Glomerular visceral epithelial cell (primary cell): Measurements from ENCODE around the gene ACO2.

Experiments used
- DNase-seq: peaks from one replicate; pipeline ENCODE4 v3.0.0-alpha.2; 2016; ENCODE audit errors: extremely low spot score

Gene ACO2

DNA sequence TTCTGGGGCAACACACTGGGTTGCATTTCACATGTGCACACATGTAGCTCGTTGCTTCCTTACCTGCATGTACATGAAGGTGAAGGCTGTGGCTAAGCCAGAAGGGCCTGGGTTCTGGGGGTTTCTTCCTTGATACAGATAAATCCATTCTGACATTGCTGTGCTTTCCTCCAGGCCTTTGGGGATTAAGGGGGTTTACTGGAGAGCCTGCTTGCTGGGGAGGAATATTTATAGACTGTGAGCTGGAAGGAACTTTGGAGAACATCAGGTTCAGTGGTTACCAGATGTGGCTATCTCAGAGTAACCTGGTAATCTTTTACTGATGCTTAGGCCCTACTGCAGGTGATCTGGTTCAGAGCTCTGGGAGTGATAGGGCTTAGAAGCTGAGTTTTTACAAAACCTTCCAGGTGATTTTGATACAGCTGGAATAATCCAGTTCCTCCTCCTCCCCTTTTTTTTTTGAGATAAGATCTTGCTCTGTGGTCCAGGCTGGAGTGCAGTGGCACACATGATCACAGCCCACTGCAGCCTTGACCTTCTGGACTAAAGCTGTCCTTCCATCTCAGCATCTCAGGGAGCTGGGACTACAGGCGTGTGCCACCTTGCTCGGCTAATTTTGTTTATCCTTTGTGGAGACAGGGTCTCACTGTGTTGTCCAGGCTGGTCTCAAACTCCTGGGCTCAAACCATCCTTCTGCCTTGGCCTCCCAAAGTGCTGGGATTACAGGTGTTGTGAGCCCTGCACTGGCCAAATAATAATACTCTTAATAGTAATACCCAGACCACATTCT, 19.9 kb downstream of the ACO2 start:
- no peak for DNase-seq

- DNase-seq: no peak
Measured at GRCh38 chr22:41491374-41492100, 22.6 kb downstream of the ACO2 start.

GRCh38 chr22:41498303-41498835, 29.5 kb downstream of the ACO2 start:
- DNase-seq: no peak

DNA sequence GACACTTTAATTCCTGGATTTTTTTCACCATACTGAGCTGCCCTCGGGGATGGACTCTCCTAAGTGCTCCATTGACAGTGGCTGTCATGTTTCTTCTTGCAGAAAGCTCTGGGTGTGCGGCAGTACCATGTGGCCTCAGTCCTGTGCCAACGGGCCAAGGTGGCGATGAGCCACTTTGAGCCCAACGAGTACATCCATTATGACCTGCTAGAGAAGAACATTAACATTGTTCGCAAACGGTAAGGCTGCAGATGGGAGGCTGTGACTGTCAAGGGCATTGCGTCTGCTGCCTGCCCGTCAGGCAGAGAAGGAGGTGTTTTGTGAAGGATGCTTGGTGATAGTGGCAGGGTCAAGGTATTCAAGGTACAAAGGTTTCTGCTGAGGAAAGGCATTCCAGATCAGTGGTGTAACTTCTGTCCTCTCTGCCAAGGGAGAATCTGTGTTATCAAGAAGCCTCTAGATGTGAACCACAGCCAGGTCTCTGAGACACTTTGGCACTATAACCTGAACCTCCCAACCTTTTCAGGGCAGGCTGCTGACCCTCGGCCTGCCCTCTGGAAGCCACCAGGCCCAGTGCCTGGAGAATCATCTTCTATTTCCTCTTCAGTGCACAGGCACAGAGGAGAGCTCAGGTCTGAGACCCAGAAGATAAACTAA, 30.8 kb downstream of the ACO2 start:
- DNase-seq: no peak

- DNase-seq: no peak
Measured at GRCh38 chr22:41500303-41500702, 31.4 kb downstream of the ACO2 start.

DNA sequence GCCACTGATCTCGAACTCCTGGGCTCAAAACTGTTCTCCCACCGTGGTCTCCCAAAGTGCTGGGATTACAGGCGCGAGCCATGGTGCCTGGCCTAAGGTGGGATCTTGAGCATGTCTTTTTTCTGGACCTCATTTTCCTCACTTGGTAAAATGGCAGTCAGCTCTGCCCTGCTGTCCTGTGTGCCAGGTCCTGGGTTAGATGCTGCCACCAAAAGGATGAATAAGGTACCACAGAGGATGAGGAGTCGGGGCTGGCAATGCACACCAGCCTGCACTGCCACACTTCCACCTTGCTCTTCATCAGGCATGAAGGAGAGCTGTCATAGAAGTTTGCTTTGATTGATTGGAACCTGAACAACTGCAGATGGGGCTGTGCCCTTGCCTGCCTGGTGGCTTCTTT, 32.3 kb downstream of the ACO2 start:
- DNase-seq: peak; percentile 17

- DNase-seq: no peak
Measured at GRCh38 chr22:41504397-41504796, 35.5 kb downstream of the ACO2 start.

DNA sequence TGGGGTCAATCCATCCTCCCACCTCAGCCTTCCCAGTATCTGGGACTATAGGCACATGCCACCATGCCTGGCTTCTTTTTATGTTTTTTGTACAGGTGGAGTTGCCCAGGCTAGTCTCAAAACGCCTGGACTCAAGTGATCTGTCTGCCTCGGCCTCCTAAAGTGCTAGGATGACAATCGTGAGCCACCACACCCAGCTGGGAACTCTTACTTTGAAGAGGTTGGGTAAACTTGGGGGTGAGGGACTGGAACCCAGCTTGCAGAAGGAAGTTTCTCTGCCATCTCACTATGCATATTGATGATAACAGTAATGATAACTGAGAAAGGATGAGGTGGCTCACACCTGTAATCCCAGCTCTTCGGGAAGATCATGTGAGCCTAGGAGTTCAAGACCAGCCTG, 35.9 kb downstream of the ACO2 start:
- DNase-seq: no peak

DNA sequence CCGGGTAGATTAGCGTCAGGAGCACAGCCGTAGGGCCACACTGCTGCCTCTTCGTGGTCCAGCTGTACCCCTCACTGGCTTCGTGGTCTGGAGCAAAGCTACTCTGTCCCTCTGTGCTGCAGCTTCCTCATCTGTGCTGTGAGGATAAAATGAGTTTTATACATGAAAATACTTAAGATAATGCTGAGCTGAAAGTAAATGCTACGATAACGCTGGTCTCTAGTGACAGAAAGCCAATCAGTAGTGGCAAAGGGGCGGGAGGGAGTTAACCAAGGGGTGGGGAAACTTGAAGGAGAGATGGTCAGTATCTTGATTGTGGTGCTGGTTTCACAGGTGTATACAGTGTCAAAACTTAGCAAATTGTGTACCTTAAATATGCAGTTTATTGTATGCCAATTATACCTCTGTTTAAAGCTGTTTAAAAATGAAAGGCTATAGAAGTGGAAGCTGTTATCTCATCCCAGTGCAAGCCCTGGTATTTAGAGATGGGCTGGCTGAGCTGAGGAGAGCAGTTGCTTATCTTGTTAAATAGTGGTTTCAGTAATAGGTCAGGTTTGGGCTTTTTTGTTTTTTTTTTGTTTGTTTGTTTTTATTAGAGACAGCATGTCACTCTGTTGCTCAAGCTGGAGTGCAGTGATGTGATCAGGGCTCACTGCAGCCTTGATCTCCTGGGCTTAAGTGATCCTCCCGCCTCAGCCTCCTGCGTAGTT, 36.7 kb downstream of the ACO2 start:
- DNase-seq: no peak

DNA sequence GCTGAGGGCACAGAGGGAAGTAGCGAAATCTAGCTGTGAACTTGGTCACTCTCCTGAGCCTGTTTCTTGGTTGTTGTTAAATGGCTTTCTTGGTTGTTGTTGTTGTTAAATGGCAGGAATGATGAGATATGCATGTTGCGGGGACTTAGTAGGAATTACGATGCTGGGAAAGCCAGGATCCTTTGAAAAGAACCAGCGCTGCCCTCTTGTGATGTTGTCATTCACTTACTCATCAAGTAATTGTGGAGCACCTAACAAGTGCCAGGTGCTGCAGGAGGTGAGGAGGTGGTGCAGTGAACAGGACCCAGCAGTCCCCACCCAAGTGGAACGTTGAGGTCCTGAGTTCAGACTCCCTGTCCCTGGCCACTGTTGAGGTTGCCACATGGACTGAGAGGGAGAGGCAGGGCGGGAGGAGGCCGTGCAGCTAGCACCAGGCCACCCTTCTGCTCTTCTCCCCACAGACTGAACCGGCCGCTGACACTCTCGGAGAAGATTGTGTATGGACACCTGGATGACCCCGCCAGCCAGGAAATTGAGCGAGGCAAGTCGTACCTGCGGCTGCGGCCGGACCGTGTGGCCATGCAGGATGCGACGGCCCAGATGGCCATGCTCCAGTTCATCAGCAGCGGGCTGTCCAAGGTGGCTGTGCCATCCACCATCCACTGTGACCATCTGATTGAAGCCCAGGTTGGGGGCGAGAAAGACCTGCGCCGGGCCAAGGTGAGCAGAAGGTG, 38.6 kb downstream of the ACO2 start:
- no peak for DNase-seq

DNA sequence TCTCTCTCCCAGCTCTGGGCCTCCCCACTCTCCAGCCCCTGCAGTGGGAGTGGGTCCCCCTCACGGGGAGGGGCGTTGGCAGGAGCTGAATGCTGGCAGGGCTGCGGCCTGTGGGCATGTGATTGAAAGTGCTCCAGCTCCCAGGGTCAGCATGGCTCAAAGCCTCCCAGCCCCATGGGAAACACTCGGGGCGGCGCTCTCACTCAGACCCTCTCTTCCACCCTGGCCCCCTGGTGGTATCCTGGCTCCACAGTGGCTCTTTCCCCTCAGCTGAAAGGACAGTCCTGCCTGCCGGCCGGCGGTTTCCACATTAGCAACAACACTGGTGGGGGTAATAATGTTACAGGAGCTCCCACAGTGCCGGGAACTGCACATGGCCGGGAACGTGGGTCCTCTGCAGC, 39.9 kb downstream of the ACO2 start:
- DNase-seq: no peak

DNA sequence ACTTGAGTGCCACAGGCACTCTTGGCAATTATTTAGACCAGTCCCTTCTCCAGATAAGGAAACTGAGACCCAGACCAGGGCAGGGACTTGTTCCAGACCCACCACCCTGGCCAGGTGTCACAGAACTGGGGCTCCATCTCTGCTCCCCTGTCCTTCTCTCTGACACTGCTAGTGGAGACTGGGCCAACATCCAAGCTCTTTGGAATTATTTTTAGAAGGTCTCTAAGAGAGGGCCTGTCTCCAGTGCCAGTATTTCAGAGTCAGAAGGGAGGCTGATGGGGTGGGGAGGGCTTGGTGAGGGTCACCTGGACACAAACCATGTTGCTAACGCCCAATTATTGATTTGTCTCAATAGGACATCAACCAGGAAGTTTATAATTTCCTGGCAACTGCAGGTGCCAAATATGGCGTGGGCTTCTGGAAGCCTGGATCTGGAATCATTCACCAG, 42.6 kb downstream of the ACO2 start:
- no peak for DNase-seq

DNA sequence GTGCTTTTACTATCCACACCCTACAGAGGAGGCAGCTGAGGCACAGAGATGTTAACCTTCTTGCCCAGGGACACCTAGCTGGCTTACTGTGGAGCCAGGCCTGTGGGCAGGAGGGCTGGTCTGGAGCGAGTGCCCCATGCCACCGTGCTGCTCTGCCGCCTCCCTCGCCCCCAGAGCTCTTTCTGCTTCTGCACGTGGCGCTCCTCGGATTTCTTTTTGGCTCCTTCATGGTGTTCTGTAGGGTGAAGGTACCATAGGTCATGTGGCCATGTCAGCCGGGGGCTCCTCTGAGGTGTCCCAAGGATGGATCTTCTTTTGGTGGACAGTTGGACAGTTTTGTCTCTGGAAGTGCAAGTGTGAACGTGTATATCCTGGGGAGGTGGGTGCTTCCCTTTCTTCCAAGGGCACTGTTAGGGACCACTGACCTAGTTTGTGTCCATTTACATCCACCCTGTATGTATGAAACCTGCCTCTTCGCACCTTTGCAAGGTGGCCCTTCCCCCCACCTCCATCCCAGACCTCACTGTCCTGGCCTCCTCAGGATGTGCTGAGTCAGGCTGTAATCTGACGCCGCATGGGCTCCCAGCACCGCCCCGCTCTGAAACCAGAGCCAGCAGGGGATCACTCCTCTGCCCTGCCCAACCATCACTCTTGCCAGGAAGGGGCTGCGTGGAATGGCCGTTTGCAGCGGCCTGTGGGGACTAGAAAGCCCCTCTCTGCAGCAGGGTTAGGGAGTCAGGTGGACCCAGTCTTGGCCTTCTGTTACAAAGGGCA, 43.7 kb downstream of the ACO2 start:
- peak; percentile 57 for DNase-seq

GRCh38 chr22:41513391-41513790, 44.5 kb downstream of the ACO2 start:
- DNase-seq: no peak

- no peak for DNase-seq
Measured at GRCh38 chr22:41516462-41516861, 47.5 kb downstream of the ACO2 start.

DNA sequence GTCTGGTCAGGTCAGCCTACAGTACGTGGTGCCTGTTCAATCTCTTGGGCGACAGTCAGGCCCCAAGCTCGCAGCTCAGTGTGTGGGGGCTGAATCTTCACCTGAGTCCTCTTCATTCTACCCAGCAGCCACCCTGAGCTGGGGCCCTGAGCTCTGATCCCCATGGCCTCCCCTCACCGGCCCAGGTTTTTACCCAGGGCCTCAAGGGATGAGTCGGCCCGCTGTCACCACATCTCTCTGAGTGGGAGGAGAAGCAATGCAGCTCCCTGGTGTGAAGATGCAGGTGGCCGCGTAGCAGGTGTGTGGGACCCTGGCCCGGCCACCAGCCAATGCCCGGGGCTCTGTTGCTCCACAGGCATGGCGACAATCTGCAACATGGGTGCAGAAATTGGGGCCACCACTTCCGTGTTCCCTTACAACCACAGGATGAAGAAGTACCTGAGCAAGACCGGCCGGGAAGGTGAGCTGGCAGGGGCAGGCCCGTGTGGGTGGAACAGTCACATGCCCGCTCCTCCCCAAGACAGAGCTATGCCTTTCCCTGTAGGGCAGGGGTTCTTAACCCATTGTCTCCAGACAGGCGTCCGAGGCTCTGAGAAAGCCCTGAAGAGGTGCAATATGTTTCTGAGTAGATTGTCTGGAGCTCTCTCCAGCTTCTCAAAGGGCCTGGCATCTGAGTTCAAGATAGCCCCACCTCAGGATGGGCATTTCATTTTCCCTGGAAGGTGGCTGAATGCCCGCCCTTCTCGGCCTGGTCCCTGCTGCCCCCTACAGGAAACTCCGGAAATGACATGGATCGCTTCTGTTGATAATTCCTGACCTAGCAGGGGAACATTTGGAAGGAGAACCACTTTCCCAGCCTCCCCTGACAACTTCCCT, 48.5 kb downstream of the ACO2 start:
- DNase-seq: peak; percentile 64

GRCh38 chr22:41518048-41518347, 49.1 kb downstream of the ACO2 start:
- no peak for DNase-seq

DNA sequence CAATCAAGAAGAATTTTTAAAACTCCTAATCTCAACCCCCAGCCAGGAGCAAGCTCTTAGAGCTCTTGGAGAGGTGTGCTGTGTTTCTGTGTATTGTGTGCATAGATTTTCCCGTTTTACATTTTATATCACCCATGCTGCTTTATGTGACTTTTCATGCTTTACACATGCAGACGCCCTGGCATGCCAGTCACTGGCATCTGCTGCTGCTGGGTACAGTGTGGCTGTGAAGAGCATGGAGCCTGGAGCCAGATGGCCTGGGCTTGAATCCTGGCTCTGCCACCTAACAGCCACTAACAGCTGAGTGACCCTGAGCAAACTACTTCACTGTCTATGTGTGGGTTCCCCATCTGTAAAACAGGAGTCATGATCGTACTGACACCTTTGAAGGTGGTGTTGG, 52.2 kb downstream of the ACO2 start:
- DNase-seq: no peak

DNA sequence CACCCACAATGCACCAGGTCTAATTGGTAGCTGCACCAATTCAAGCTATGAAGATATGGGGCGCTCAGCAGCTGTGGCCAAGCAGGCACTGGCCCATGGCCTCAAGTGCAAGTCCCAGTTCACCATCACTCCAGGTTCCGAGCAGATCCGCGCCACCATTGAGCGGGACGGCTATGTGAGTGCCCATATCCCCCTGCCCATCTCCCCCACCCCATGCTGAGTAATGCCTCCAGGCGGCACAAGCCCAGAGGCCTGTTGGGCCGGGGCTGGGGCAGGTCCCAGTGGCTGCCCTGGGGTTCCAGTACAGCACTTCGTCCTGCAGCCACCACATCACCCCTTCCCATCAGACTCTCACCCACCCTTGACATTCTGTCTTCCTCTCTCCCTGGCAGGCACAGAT, 53.9 kb downstream of the ACO2 start:
- DNase-seq: no peak
